Femur (tissue), 1 donor: ENCODE measurements around the gene CCDC30.
"Not testable (repeated sequence)": the region's sequence is repeated elsewhere in the genome, so short reads cannot be mapped to it uniquely, and the experiment has no call there.

ENCODE experiments used
- DNase-seq: peaks from one replicate; pipeline ENCODE4 v3.0.0-alpha.2; 2017

The CCDC30 gene

GRCh38 chr1:42453386-42453785, 9.7 kb upstream of the CCDC30 start:
- DNase-seq = no peak

- DNase-seq = no peak
These were observed 8.7 kb upstream of the CCDC30 start for GRCh38 chr1:42454403-42454802.

- DNase-seq = peak; percentile 90
These were observed 6.9 kb upstream of the CCDC30 start, which contains the start of the genes PPCS and ZMYND12 for GRCh38 chr1:42456010-42456753. Gene PPCS (plus strand): TSS chr1:42456543. CDS start chr1:42456566, 23 bp downstream. Gene ZMYND12 (minus strand): TSS chr1:42456022. CDS start chr1:42455997, 25 bp downstream.

GRCh38 chr1:42456754-42457089, 6.4 kb upstream of the CCDC30 start:
- peak; percentile 64 for DNase-seq

GRCh38 chr1:42461196-42461595, 1.9 kb upstream of the CCDC30 start:
- no peak for DNase-seq

GRCh38 chr1:42463921-42464320, 835 bp downstream of the CCDC30 start:
- DNase-seq = no peak

GRCh38 chr1:42466030-42466429, 2.9 kb downstream of the CCDC30 start:
- DNase-seq = no peak

- no peak for DNase-seq
These were observed 6.6 kb downstream of the CCDC30 start for GRCh38 chr1:42469727-42470126.

- DNase-seq = no peak
These were observed 13.5 kb downstream of the CCDC30 start for GRCh38 chr1:42476605-42477004.

- not testable (repeated sequence) for DNase-seq
These were observed 14.3 kb downstream of the CCDC30 start for GRCh38 chr1:42477354-42477753.

GRCh38 chr1:42477775-42478174, 14.7 kb downstream of the CCDC30 start:
- no peak for DNase-seq

- no peak for DNase-seq
These were observed 16.5 kb downstream of the CCDC30 start for GRCh38 chr1:42479621-42480020.

GRCh38 chr1:42480921-42481320, 17.8 kb downstream of the CCDC30 start:
- no peak for DNase-seq

GRCh38 chr1:42482635-42483153, 19.6 kb downstream of the CCDC30 start:
- no peak for DNase-seq

GRCh38 chr1:42484382-42484781, 21.3 kb downstream of the CCDC30 start:
- DNase-seq = no peak

GRCh38 chr1:42490237-42490636, 27.2 kb downstream of the CCDC30 start:
- no peak for DNase-seq

GRCh38 chr1:42502031-42502430, 38.9 kb downstream of the CCDC30 start:
- DNase-seq = not testable (repeated sequence)

- DNase-seq = no peak
These were observed 41.5 kb downstream of the CCDC30 start for GRCh38 chr1:42504535-42505128.

GRCh38 chr1:42506576-42506975, 43.5 kb downstream of the CCDC30 start:
- DNase-seq = no peak

- DNase-seq = not testable (repeated sequence)
These were observed 48.6 kb downstream of the CCDC30 start for GRCh38 chr1:42511581-42512155.

- DNase-seq = no peak
These were observed 55.8 kb downstream of the CCDC30 start for GRCh38 chr1:42518908-42519307.

- DNase-seq = no peak
These were observed 60.1 kb downstream of the CCDC30 start for GRCh38 chr1:42523171-42523570.

GRCh38 chr1:42524330-42524729, 61.2 kb downstream of the CCDC30 start:
- no peak for DNase-seq

GRCh38 chr1:42529724-42530181, 66.7 kb downstream of the CCDC30 start:
- DNase-seq = no peak
